ENCODE data around the gene NTNG2. TPM values are rescaled to one million over a fixed set of nuclear protein-coding genes. Genes with fewer than 3 reads are reported as not detected.

NTNG2 gene
- total and polyA plus RNA-seq, 8 donors: under 0.01 to 8.1 (median 0.31) TPM; not detected in 1

DNA sequence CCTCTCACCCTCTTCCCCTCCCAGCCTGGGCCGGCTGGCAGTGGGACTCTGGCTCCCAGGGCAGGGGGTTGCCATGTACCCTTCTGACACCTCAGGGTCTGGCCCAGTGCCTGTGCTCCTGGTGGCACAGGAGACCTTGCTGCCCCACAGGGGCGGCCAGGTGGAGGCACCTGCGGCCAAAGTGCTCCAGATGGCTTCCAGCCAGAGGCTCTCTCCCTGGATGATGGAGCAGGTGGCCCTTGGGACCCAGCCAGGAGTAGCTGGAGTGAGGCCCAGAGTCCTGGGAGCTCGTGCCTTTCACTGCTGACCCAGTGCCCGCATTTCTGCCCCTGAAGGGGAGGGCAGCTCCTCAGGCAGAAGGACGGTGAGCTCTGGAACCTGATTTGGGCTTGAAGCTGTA lies 87.3 kb downstream of the NTNG2 start:
- WGBS, 5 donors: 36 to 59% (median 39%) methylated on average over 3 to 6 of the region's 6 CpGs
- Histone ChIP-seq H3K9me3 (peaks cover 0 to 10% (median 3%) of the 10 kb centered on the region in 4 donors), H3K4me3 (no peak overlapping the region), H3K36me3 (no peaks in the 10 kb centered on the region), H3K27ac (no peak overlapping the region), H3K4me1 (peaks cover 4 to 19% (median 15%) of the 10 kb centered on the region in 4 donors), H3K27me3 (peaks cover 0 to 37% (median 5%) of the 10 kb centered on the region in 3 donors)
- TF ChIP-seq POLR2AphosphoS5 (IDR thresholded peaks at IDR 0.05): peak in 1 of 3 donors; percentile 35
- no peak for TF ChIP-seq EP300 (IDR thresholded peaks at IDR 0.05)
- DNase-seq: peak in 1 of 2 donors; percentile 98
- intact Hi-C loops (cut with DNase I; ENCODE audit: low total_unique reads): no loop called here

DNA sequence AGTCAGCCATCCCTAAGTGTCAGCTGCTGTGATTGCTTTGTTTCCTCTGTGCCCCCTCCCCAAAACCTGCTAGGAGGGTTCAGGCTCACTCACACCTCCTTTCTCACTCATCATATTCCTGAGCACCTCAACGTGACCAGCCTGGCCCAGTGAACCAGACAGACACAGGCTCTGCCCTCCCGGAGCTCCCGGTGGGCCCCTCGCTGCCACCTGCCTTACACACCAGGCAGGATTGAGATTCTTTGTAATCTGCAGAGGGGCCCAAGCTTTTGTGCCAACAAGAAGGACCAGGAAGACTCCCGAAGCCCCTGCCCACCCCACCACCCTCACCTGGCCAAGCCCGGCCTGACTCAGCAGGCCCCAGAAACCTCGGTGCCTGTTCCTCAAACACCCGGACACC lies 87.8 kb downstream of the NTNG2 start:
- DNase-seq: no peak

GRCh38 chr9:132250324-132251262 lies 88.7 kb downstream of the NTNG2 start:
- H3K4me1 ChIP-seq: peaks cover 0 to 7% (median 4%) of the 10 kb centered on the region in 4 donors
- no peak for DNase-seq
- WGBS, 5 donors: 90 to 93% (median 93%) methylated on average over 5 to 20 of the region's 20 CpGs
- no peak overlapping the region for H3K4me3 ChIP-seq
- no peaks in the 10 kb centered on the region for H3K36me3 ChIP-seq
- peaks cover 0 to 29% (median 5%) of the 10 kb centered on the region in 3 donors for H3K27me3 ChIP-seq
- TF ChIP-seq POLR2AphosphoS5 (IDR thresholded peaks at IDR 0.05): no peak
- no peak for TF ChIP-seq POLR2A (IDR thresholded peaks at IDR 0.05)
- TF ChIP-seq, protein P1, sequence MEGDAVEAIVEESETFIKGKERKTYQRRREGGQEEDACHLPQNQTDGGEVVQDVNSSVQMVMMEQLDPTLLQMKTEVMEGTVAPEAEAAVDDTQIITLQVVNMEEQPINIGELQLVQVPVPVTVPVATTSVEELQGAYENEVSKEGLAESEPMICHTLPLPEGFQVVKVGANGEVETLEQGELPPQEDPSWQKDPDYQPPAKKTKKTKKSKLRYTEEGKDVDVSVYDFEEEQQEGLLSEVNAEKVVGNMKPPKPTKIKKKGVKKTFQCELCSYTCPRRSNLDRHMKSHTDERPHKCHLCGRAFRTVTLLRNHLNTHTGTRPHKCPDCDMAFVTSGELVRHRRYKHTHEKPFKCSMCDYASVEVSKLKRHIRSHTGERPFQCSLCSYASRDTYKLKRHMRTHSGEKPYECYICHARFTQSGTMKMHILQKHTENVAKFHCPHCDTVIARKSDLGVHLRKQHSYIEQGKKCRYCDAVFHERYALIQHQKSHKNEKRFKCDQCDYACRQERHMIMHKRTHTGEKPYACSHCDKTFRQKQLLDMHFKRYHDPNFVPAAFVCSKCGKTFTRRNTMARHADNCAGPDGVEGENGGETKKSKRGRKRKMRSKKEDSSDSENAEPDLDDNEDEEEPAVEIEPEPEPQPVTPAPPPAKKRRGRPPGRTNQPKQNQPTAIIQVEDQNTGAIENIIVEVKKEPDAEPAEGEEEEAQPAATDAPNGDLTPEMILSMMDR (IDR thresholded peaks at IDR 0.05): no peak
- TF ChIP-seq EP300 (IDR thresholded peaks at IDR 0.05): no peak
- H3K9me3 ChIP-seq: peaks cover 0 to 10% (median 3%) of the 10 kb centered on the region in 4 donors
- intact Hi-C loops (cut with DNase I; ENCODE audit: low total_unique reads): no loop called here
- H3K27ac ChIP-seq: no peak overlapping the region

More for the DNA sequence above, 87.8 kb downstream of the NTNG2 start:
- peaks cover 0 to 10% (median 3%) of the 10 kb centered on the region in 4 donors for H3K9me3 ChIP-seq
- intact Hi-C loops (cut with DNase I; ENCODE audit: low total_unique reads): no loop called here
- H3K4me3 ChIP-seq: no peak overlapping the region
- no peak overlapping the region for H3K27ac ChIP-seq
- peaks cover 0 to 37% (median 5%) of the 10 kb centered on the region in 3 donors for H3K27me3 ChIP-seq
- no peaks in the 10 kb centered on the region for H3K36me3 ChIP-seq
- WGBS, 5 donors: 81 to 87% (median 84%) methylated on average over 8 of the region's 8 CpGs
- peaks cover 4 to 14% (median 10%) of the 10 kb centered on the region in 4 donors for H3K4me1 ChIP-seq
- TF ChIP-seq, protein P1 (IDR thresholded peaks at IDR 0.05): no peak
- TF ChIP-seq POLR2AphosphoS5 (IDR thresholded peaks at IDR 0.05) (no peak), EP300 (IDR thresholded peaks at IDR 0.05) (no peak), POLR2A (IDR thresholded peaks at IDR 0.05) (no peak)

- Histone ChIP-seq H3K36me3 (peaks cover 31 to 50% (median 48%) of the 10 kb centered on the region in 4 donors), H3K27me3 (no peaks in the 10 kb centered on the region), H3K4me3 (no peak overlapping the region), H3K9me3 (no peaks in the 10 kb centered on the region), H3K4me1 (peaks cover 6 to 14% (median 10%) of the 10 kb centered on the region in 4 donors), H3K27ac (no peak overlapping the region)
- intact Hi-C loops (cut with DNase I; ENCODE audit: low total_unique reads): no loop called here
- WGBS, 5 donors: 80 to 88% (median 84%) methylated on average over 3 of the region's 3 CpGs
- no peak for DNase-seq
- TF ChIP-seq POLR2A (IDR thresholded peaks at IDR 0.05) (no peak), POLR2AphosphoS5 (IDR thresholded peaks at IDR 0.05) (no peak), EP300 (IDR thresholded peaks at IDR 0.05) (no peak)
- TF ChIP-seq, protein P1 (IDR thresholded peaks at IDR 0.05): no peak
These were observed 99.0 kb downstream of the NTNG2 start for GRCh38 chr9:132260846-132261245.

Data from stomach (tissue), 9 donors.